Stimulated activated CD8-positive, alpha-beta memory T cell treated with anti-CD3 and anti-CD28 coated beads, Interleukin-4, amount 100 ng/mL, for 48 hours (primary cell): ENCODE results near the gene ASCL2.
"Not testable (repeated sequence)": the region's sequence is repeated elsewhere in the genome, so short reads cannot be mapped to it uniquely, and the experiment has no call there.

Experiments
- DNase-seq: peaks from one replicate; pipeline ENCODE4 v3.0.0-alpha.2; 2020

Gene ASCL2

GRCh38 chr11:2258501-2259465, 11.6 kb downstream of the ASCL2 start:
- DNase-seq: no peak

DNA sequence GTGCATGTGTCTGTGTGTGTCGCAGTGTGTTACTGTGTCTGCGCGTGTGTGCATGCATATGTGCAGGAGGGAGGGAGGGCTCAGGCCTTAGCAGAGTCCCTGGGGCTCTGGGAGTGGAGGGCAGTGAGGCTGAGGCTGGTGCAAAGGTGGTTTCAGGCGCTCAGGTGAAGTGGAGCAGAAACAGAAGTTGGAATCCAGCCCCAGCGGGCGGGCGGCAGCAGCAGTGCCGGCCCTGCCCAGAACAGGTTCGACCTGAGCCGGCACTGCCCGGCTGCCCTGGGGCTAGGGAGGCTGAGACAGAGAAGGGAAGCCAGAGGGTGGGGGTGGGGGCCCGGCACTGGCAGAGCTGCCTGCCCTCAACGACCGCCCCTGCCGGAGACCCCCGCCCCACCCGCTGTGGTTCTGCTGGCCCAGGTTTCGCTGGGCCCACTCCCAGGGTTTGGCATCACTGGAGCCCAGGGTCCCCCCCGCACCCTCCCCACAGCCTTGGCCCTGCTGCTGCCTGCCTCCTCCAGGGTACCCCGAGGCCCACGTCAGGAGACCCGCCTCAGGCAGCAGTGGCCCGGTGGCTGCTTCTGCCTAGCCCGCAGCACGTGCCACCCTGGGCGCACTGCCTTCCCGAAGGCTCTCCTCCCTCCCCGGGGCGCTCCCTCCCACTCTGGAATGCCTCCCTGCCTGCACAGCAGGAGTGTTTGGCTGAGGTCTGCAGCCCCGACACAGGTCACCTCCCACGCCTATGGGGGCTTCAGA, 13.3 kb downstream of the ASCL2 start:
- no peak for DNase-seq

DNA sequence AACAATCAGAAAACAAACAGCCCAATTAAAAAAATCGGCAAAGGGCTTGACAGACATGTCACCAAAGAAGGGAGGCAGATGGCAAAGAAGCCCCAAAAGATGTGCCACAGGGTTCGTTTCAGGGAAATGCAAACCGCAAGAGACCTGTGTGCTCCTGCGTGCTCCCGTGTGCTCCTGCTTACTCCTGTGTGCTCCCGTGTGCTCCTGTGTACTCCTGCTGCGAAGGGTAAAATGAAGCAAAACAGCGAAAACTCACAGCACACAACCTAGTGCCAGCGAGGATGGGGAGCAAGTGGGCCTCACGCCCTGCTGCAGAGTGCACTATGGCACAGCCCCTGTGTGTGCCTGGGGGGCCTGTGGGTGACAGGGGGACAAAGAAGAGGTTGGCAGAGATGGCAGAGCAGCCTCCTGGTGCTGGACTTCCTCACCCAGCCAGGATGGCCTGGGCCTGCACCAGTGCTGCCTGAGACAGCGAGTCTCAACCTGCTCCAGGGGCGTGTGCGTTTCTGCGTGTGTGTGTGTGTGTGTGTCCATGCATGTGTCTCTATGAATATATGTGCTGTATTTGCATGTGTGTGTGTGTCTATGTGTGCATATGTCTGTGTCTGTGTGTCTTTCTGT, 14.0 kb downstream of the ASCL2 start:
- no peak for DNase-seq

DNA sequence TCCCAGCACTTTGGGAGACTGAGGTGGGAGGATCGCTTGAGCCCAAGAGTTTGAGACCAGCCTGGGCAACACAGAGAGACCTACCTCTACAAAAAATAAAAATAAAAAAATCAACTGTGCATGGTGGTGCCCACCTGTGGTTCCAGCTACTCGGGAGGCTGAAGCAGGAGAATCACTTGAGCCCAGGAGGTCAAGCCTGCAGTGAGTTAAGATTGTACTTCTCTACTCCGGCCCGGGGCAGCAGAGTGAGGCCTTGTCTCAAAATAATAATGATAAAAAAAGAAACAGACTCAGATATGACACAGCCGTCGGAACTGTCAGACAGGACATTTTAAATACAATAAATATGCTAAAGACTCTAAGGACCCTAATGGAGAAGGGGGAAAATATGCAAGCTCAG, 18.4 kb downstream of the ASCL2 start:
- no peak for DNase-seq

- DNase-seq: no peak
These were observed 19.2 kb downstream of the ASCL2 start for GRCh38 chr11:2251138-2251537.

GRCh38 chr11:2250485-2250884, 19.9 kb downstream of the ASCL2 start:
- DNase-seq: no peak

DNA sequence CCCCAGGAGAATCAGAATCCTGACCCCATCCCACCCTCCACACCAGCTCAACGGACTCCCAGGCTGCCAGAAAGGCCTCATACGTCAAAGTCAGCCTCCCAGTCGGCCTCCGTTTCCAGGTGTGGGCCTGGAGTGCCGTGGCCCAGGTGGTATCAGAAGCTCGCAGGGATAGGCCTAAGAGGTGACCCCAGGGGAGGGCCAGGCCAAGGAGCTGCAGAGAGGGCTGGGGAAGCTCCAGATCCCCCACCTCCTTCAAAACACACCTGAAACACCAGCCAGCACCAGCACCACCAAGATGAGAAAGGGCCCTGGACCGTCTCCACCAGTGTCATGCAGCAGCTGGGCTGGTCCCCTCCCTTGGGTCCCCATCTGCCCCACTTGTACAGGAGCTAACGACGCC, 20.3 kb downstream of the ASCL2 start:
- DNase-seq: no peak

DNA sequence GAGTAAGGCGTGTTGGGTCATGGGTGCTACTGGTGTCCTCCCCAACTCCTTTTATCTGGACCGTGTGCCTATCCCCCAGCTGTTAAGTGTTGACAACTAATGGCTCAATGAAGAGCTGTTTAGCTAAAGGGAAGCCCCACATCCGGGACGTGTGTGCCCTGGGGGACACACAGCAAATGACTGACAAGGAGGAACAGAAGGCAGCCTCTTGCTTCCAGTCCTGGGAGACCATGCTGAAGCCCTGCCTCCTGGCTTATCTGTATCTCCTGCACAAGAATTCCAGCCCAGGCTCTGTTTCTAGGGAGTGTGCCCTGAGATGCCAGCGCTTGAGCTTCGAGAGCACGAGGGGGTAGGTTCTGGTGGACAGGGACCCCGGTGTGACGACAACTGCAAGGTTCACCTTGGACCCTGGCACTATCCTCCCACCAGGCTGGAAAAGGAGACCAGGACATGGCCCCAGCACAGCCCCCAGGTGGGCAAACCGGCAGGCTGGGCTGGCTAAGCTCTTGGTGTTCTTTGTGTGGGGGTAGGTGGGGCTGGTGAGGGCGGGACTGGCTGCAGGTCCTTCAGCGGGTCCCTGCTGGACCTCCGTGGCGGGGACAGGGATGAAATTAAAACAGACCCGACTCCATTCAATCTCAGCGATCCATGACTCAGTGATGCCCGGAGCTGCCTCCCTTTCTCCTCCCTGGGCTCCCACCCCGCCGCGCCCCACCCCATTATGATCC, 21.0 kb downstream of the ASCL2 start:
- no peak for DNase-seq

DNA sequence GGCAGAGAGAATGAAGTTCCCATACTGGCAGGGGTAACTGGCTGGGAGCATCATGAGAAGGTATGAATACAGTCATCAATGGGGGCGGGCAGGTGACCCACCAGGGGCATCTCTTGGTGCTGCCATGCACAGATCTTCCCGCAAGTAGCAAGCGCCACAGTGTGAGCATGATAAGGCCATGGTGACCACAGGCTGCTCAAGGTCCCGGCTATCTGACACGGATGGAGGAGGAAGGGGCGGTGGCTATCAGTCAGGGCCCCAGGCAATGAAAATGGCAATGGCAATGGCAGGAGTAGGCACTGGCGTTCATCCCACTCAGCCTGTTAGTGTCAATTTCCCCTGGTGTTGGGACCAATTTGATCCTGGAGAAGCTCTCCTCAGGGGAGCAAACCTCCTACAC, 21.6 kb downstream of the ASCL2 start:
- no peak for DNase-seq

DNA sequence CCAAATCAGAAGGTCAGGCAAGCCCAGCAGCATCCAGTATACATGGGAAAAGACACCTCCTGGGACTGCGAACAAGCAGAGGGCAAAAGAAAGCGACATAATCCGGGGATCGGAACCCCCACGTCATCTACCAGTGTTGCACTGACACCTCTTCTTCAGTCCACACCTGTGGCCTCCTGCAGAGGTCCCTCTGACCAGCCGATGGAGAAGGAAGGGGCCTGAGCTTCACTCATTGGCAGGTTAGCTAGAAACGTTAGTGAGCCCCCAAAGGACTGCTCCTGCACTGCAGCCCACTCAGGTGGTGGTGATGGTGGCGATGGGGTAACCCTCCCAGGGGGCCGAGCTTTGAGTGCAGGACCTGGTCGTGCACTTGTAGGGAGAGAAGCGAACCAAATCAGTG, 22.1 kb downstream of the ASCL2 start:
- no peak for DNase-seq

GRCh38 chr11:2247496-2247895, 22.9 kb downstream of the ASCL2 start:
- DNase-seq: no peak

DNA sequence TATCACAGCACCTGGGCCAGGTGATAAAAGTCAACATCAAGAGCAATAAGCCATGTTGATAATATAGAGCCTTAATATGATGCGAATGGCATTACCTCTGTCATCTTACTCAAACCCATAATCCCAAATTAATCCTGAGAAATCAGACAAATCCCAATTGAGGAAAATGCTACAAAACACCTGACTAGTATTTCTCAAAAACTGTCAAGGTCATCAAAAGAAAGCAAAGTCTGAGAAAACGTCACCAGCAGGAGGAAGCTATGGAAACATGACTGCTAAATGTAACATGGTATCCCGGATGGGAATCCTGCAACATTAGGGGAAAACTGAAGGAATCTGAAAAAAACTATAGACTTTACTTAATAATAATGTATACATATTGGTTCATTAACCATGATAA, 29.6 kb downstream of the ASCL2 start:
- DNase-seq: no peak

GRCh38 chr11:2237457-2238238, 32.7 kb downstream of the ASCL2 start:
- DNase-seq: no peak

GRCh38 chr11:2236381-2237134, 33.8 kb downstream of the ASCL2 start:
- DNase-seq: not testable (repeated sequence)

DNA sequence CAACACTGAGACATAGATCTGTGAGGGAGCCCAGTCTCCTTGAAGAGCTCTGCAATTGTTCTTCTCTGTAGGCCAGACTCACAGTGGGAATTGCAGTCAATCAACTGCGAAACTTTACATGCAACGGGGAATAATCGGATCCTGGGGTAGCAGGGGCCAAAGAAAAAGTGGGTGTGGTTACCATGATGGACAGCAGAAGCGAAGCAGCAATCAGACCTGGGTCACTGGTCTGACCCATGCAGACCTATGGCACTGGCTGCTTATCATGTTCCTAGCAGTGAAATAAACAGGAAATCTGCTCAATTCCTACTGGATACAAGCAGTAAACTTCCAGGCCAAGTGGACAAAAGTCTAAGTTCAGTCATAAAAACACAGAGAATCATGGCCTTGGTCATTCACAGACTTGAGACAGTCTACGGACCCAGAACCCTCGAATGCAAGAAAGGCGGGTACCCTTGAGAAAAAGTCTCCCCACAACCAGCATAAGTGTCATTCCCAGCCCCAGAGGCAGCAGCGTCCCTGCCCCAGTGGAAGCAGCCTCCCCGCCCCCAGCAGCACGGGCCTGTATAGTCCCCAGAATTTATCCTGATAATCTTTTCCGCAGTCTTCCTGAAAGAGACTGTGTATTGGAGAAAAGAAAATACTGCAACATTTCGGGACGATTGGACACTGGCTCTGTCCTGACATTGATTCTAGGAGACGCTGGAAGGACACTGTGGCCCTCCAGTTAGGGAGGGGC, 34.6 kb downstream of the ASCL2 start:
- DNase-seq: no peak

GRCh38 chr11:2234963-2235362, 35.4 kb downstream of the ASCL2 start:
- DNase-seq: no peak

DNA sequence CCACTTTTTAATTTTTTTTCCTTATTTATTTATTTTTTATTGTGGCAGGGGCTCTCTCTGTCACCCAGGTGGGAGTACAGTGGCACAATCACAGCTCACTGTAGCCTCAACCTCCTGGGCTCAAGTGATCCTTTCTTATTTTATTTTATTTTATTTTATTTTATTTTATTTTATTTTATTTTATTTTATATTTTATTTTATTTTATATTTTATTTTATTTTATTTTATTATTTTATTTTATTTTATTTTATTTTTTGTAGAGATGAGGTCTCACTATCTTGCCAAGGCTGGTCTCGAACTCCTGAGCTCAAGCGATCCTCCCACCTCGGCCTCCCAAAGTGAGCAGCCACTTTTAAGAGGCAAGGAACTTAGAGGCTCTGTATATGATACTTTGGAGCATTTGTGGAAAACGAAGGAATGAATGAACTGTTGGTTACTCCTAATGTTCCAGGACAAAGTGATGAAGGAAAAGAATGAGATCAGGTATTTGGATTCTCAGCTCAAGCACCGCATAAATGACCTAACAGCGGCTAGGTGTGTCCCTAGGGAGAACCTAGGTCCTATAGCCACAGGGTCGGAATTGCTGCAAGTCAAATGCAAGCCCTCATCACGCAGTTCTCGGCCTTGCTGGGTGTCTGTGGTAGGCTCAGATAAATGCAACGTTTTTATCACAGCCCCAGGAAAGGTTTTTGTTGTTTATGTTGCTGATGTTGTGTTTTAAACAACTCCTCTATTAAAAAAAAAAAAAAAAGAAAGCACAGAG, 36.5 kb downstream of the ASCL2 start:
- no peak for DNase-seq

DNA sequence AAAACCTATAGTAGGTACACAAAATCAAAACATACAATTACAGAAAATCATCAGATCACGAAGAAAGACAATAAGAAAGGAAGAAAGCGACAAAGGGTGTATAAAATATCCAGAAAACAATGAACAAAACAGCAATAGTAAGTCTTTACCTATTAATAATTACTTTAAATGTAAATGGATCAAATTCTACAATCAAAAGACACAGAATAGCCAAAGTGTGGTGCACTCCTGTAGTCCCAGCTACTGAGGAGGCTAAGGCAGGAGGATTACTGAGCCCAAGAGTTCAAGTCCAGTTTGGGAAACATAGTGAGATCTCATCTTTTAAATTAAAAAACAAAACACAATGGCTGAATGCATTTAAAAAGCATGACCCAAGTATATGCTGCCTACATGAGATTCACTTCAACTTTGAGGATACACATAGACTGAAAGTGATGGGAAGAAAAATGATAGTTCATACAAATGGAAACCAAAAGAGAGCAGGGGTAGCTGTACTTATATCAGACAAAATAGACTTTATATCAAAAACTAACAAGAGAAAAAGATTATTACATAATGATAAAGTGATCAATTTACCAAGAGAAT, 40.6 kb downstream of the ASCL2 start:
- DNase-seq: no peak

DNA sequence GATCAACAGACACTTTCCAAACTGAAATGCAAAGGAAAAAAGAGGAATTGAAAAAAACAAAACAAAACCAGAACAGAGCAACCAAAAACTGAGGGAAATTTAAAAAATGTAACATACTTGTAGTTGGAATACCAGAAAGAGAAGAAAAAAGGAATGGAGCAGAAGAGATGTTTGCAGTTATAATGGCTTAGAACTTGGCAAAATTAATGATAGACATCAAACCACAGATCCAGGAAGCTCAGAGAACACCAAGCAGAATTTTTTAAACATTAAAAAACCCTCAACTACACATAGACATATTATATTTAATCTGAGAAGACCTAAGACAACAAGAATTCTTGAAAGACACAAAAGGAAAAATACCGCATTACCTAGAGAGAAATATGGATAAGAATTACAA, 46.1 kb downstream of the ASCL2 start:
- DNase-seq: no peak
